HCT116 (cell line): ENCODE data around the gene PTPN9. TPM values are rescaled to one million over a fixed set of nuclear protein-coding genes. Genes with fewer than 3 reads are reported as not detected.

Experiments
- ATAC-seq: fragments of 200-7000 bp; cut with Tn5 transposase; 2 replicates; pipeline ENCODE4 v1.9.1; 2020; ENCODE audit warnings: mild to moderate bottlenecking, moderate library complexity
- BruUV-seq: library from RNA; stranded (reverse); fragments of 400-500 nt; replicated peaks from 2 replicates; lab custom pipeline; 2021; lab: Mats Ljungman, UMichigan
- CTCF ChIA-PET: fragments of 300-600 bp; sonication (Branson Sonifier 250); formaldehyde crosslinking; loops from one replicate; lab custom pipeline; 2021; ENCODE audit warnings: antibody characterized with exemption; lab: Charles Lee
- POLR2A ChIA-PET: fragments of 300-600, 350-600 bp; sonication (Branson Sonifier 250); formaldehyde crosslinking; loops from one replicate; lab custom pipeline; 2021; ENCODE audit warnings: antibody characterized with exemption; lab: Charles Lee
- RAD21 ChIA-PET, 2 experiments: fragments of 300-600 bp; sonication (Branson Sonifier 250); formaldehyde crosslinking; loops; one replicate each; lab custom pipeline; 2023; ENCODE audit warnings: low total read pairs in 2 of 2; ENCODE audit not compliant: uncharacterized antibody in 2 of 2, unreplicated experiment in 2 of 2, low non-redundant PET in 1 of 2; lab: Charles Lee
- DNase-seq: peaks from one replicate; pipeline ENCODE4 v3.0.0-alpha.2; 2010; ENCODE audit warnings: low read depth, low spot score
- H2AFZ ChIP-seq: fragments of 200-600 bp; shearing (Covaris generic), sonication (generic); 2 replicates; pipeline ENCODE4 v1.6.1; 2017; ENCODE audit warnings: low read depth, mixed run types, mixed read lengths, antibody characterized with exemption, low read length; ENCODE audit not compliant: poor library complexity, severe bottlenecking
- H3K27ac ChIP-seq: 2 replicates; pipeline ENCODE4 v1.5.1; 2012; ENCODE audit warnings: low read depth, low read length
- H3K27me3 ChIP-seq: fragments of 200-600 bp; sonication (generic); 2 replicates; pipeline ENCODE4 v1.6.1; 2016; ENCODE audit warnings: mixed run types, low read length, mixed read lengths; ENCODE audit not compliant: insufficient read depth
- H3K36me3 ChIP-seq, 2 experiments: fragments of 200-500 bp in 1 of 2; fragments of 200-600 bp in 1 of 2; sonication (Bioruptor generic) in 1 of 2; sonication (generic) in 1 of 2; 2 replicates each; pipeline versions ENCODE4 v1.5.1 to v1.6.1; 2014 to 2016; ENCODE audit warnings: low read length in 2 of 2, inconsistent platforms in 1 of 2, mixed read lengths in 1 of 2, mixed run types in 1 of 2; ENCODE audit not compliant: insufficient read depth in 2 of 2, control insufficient read depth in 1 of 2
- H3K4me1 ChIP-seq, 2 experiments: fragments of 200-600 bp in 1 of 2; sonication (generic) in 1 of 2; 2 replicates each; pipeline versions ENCODE4 v1.5.1 to v1.6.1; 2012 to 2017; ENCODE audit warnings: low read length in 2 of 2, inconsistent platforms in 1 of 2, mild to moderate bottlenecking in 1 of 2, mixed read lengths in 1 of 2, mixed run types in 1 of 2, moderate library complexity in 1 of 2; ENCODE audit not compliant: insufficient read depth in 2 of 2, control insufficient read depth in 1 of 2
- H3K4me2 ChIP-seq: fragments of 200-600 bp; sonication (generic); 2 replicates; pipeline ENCODE4 v1.6.1; 2017; ENCODE audit warnings: mixed run types, low read length, mixed read lengths
- H3K4me3 ChIP-seq, 2 experiments: fragments of 200-600 bp in 1 of 2; sonication (generic) in 1 of 2; replicated peaks in 1 of 2; 2 replicates each; pipeline ENCODE4 v1.5.1; 2011 to 2016; ENCODE audit warnings: low read length in 2 of 2, control low read depth in 1 of 2, low read depth in 1 of 2, mild to moderate bottlenecking in 1 of 2, mixed read lengths in 1 of 2, mixed run types in 1 of 2
- H3K79me2 ChIP-seq: fragments of 200-600 bp; sonication (generic); 2 replicates; pipeline ENCODE4 v1.6.1; 2017; ENCODE audit warnings: mild to moderate bottlenecking, mixed run types, low read length, moderate library complexity, mixed read lengths; ENCODE audit not compliant: insufficient read depth
- H3K9ac ChIP-seq: fragments of 200-600 bp; sonication (generic); 2 replicates; pipeline ENCODE4 v1.6.1; 2016; ENCODE audit warnings: low read length, mixed read lengths
- H3K9me2 ChIP-seq: fragments of 200-600 bp; sonication (generic), shearing (Covaris generic); 2 replicates; pipeline ENCODE4 v1.6.1; 2017; ENCODE audit warnings: mixed run types, mild to moderate bottlenecking, moderate library complexity; ENCODE audit not compliant: insufficient read depth
- H3K9me3 ChIP-seq, 2 experiments: fragments of 200-500 bp in 1 of 2; fragments of 200-600 bp in 1 of 2; sonication (Bioruptor generic) in 1 of 2; sonication (generic) in 1 of 2; 2 replicates each; pipeline ENCODE4 v1.6.1; 2014 to 2017; ENCODE audit warnings: low read length in 2 of 2, mixed read lengths in 2 of 2, inconsistent platforms in 1 of 2, low read depth in 1 of 2, mild to moderate bottlenecking in 1 of 2, mixed run types in 1 of 2, moderate library complexity in 1 of 2; ENCODE audit not compliant: control insufficient read depth in 1 of 2, insufficient read depth in 1 of 2
- H4K20me1 ChIP-seq: fragments of 200-600 bp; sonication (generic), shearing (Covaris generic); 2 replicates; pipeline ENCODE4 v1.6.1; 2017; ENCODE audit warnings: mixed run types, mild to moderate bottlenecking, moderate library complexity; ENCODE audit not compliant: insufficient read depth
- CBX3 ChIP-seq: IDR thresholded peaks from 2 replicates; pipeline ENCODE4 v1.6.1; 2012; ENCODE audit warnings: low read depth
- CTCF ChIP-seq, 3 experiments: fragments of 200-600 bp in 1 of 3; sonication (generic) in 1 of 3; IDR thresholded peaks in 2 of 3; conservative IDR thresholded peaks in 1 of 3; 2 replicates each; pipeline ENCODE4 v1.5.1; 2012 to 2017; ENCODE audit warnings: low read depth in 2 of 3, low read length in 2 of 3, antibody characterized with exemption in 1 of 3, borderline replicate concordance in 1 of 3, control low read depth in 1 of 3, mild to moderate bottlenecking in 1 of 3, mixed read lengths in 1 of 3, mixed run types in 1 of 3, moderate library complexity in 1 of 3; ENCODE audit not compliant: insufficient read depth in 1 of 3
- EGR1 ChIP-seq: IDR thresholded peaks from 2 replicates; pipeline ENCODE4 v1.6.1; 2012; ENCODE audit warnings: low read depth
- EZH2 ChIP-seq: fragments of 200-600 bp; sonication (generic); IDR thresholded peaks from 2 replicates; pipeline ENCODE4 v1.6.1; 2017; ENCODE audit warnings: antibody characterized with exemption, mixed run types
- EZH2phosphoT487 ChIP-seq: fragments of 200-600 bp; IDR thresholded peaks from 2 replicates; pipeline ENCODE4 v1.6.1; 2018; ENCODE audit warnings: antibody characterized with exemption, borderline replicate concordance
- FOSL1 ChIP-seq: IDR thresholded peaks from 2 replicates; pipeline ENCODE4 v1.6.1; 2012; ENCODE audit warnings: low read depth
- JUND ChIP-seq: IDR thresholded peaks from 2 replicates; pipeline ENCODE4 v1.6.1; 2012
- POLR2AphosphoS5 ChIP-seq: IDR thresholded peaks from 2 replicates; pipeline ENCODE4 v1.6.1; 2011; ENCODE audit warnings: mild to moderate bottlenecking, low read depth, low read length, moderate library complexity
- RAD21 ChIP-seq: IDR thresholded peaks from 2 replicates; pipeline ENCODE4 v1.6.1; 2012; ENCODE audit warnings: low read depth, mild to moderate bottlenecking
- SIN3A ChIP-seq: IDR thresholded peaks from 2 replicates; pipeline ENCODE4 v1.6.1; 2012; ENCODE audit warnings: low read depth
- TCF7L2 ChIP-seq: IDR thresholded peaks from 2 replicates; pipeline ENCODE4 v1.7.0; 2011; ENCODE audit warnings: borderline replicate concordance, inconsistent platforms; ENCODE audit not compliant: insufficient read depth, insufficient read length; ENCODE audit errors: extremely low read depth
- ZBTB33 ChIP-seq: IDR thresholded peaks from 2 replicates; pipeline ENCODE4 v1.6.1; 2011; ENCODE audit warnings: mild to moderate bottlenecking, low read length, moderate library complexity; ENCODE audit not compliant: insufficient replicate concordance; ENCODE audit errors: extremely low read depth
- ZFX ChIP-seq: fragments of 450-650 bp; IDR thresholded peaks from 2 replicates; pipeline ENCODE4 v1.6.1; 2017
- ZNF274 ChIP-seq: fragments of 200-500 bp; sonication (Bioruptor generic); IDR thresholded peaks from 2 replicates; pipeline ENCODE4 v1.6.1; 2014; ENCODE audit warnings: mild to moderate bottlenecking, low read depth, low read length, inconsistent platforms
- intact Hi-C: fragments of 100-400 bp; cut with micrococcal nuclease; formaldehyde crosslinking; loops from 2 replicates; pipeline ENCODE4 v1.10.0; 2022
- total RNA-seq: library from RNA; stranded (reverse); gene quantifications from one replicate; pipeline ENCODE4 v1.2.1, GENCODE V29; 2021; ENCODE audit not compliant: unreplicated experiment

The PTPN9 gene
- total RNA-seq, 1 experiment from 2014 or later: 21.1 TPM

GRCh38 chr15:75596703-75597345, 17.7 kb upstream of the PTPN9 start:
- ChIA-PET CTCF (no interaction called here), RAD21 (no interaction called here), POLR2A (no interaction called here)
- Histone ChIP-seq H3K9me2 (no peaks in the 10 kb centered on the region), H3K36me3 (peaks cover 0 to 15% of the 10 kb centered on the region in 2 experiments; a peak in 2 of 4 replicates), H3K27me3 (no peaks in the 10 kb centered on the region), H3K4me1 (no peaks in the 10 kb centered on the region), H3K4me2 (no peak overlapping the region), H3K27ac (no peak overlapping the region), H3K4me3 (no peak overlapping the region), H3K9me3 (no peaks in the 10 kb centered on the region), H3K79me2 (no peaks in the 10 kb centered on the region), H3K9ac (no peak overlapping the region), H4K20me1 (no peaks in the 10 kb centered on the region), H2AFZ (no peak overlapping the region)
- TF ChIP-seq ZFX (no peak), ZBTB33 (no peak), RAD21 (no peak), JUND (no peak), EZH2phosphoT487 (no peak), FOSL1 (no peak), SIN3A (no peak)
- BruUV-seq: no TSS peak
- no peak for DNase-seq
- intact Hi-C loops: no loop called here
- no peak for ATAC-seq

GRCh38 chr15:75594276-75594675, 15.2 kb upstream of the PTPN9 start:
- Histone ChIP-seq H3K9me3 (no peaks in the 10 kb centered on the region), H3K4me1 (no peaks in the 10 kb centered on the region), H3K4me2 (no peak overlapping the region), H3K27me3 (no peaks in the 10 kb centered on the region), H3K79me2 (no peaks in the 10 kb centered on the region), H3K27ac (no peak overlapping the region), H3K9ac (no peak overlapping the region), H2AFZ (no peak overlapping the region), H3K36me3 (peaks cover 0 to 10% of the 10 kb centered on the region in 2 experiments; a peak in 2 of 4 replicates), H3K9me2 (no peaks in the 10 kb centered on the region), H4K20me1 (no peaks in the 10 kb centered on the region), H3K4me3 (no peak overlapping the region)
- BruUV-seq: no TSS peak
- ChIA-PET POLR2A (no interaction called here), RAD21 (no interaction called here), CTCF (interaction anchor here (0.6 kb wide), 1 partner anchor 44 kb away, joined by 3 read pairs; no protein-coding TSS in a partner anchor)
- intact Hi-C loops: no loop called here
- no peak for ATAC-seq
- no peak for DNase-seq
- no peak for TF ChIP-seq POLR2AphosphoS5
- TF ChIP-seq CBX3: no peak
- no peak for TF ChIP-seq CTCF (IDR thresholded peaks at IDR 0.05 in 2 of 3, conservative IDR thresholded peaks at IDR 0.05 in 1 of 3; ENCODE audit: borderline replicate concordance in 1 of 3, insufficient read depth in 1 of 3, low read depth in 2 of 3, low read length in 2 of 3)
- TF ChIP-seq JUND: no peak
- no peak for TF ChIP-seq TCF7L2
- TF ChIP-seq ZBTB33: no peak
- no peak for TF ChIP-seq EGR1
- no peak for TF ChIP-seq EZH2
- no peak for TF ChIP-seq ZNF274
